Thyroid gland (tissue), 4 donors: ENCODE results near the gene MAGI2. TPM values are rescaled to one million over a fixed set of nuclear protein-coding genes. Genes with fewer than 3 reads are reported as not detected.

Experiments used
- DNase-seq, 2 donors: peaks; one replicate each; pipeline ENCODE4 v3.0.0-alpha.2; 2019
- H3K27ac ChIP-seq, 3 donors: fragments of 200-600 bp; sonication (generic); 1 replicate in 2 of 3; 2 replicates in 1 of 3; pipeline ENCODE4 v1.5.1; 2016 to 2019; ENCODE audit warnings: mild to moderate bottlenecking in 1 of 3, moderate library complexity in 1 of 3
- H3K27me3 ChIP-seq: fragments of 200-600 bp; sonication (generic); one replicate; pipeline ENCODE4 v1.5.1; 2019
- H3K36me3 ChIP-seq, 2 donors: fragments of 200-600 bp; sonication (generic); one replicate each; pipeline ENCODE4 v1.5.1; 2016 to 2019
- H3K4me1 ChIP-seq, 2 donors: fragments of 200-600 bp; sonication (generic); one replicate each; pipeline ENCODE4 v1.5.1; 2017 to 2019
- H3K4me3 ChIP-seq, 3 donors: fragments of 200-600 bp; sonication (generic); replicated peaks in 1 of 3; 1 replicate in 2 of 3; 2 replicates in 1 of 3; pipeline ENCODE4 v1.5.1; 2016; ENCODE audit warnings: mild to moderate bottlenecking in 1 of 3
- H3K9me3 ChIP-seq: fragments of 200-600 bp; sonication (generic); one replicate; pipeline ENCODE4 v1.5.1; 2017
- CTCF ChIP-seq, 6 experiments: fragments of 200-600 bp in 3 of 6; fragments of 450-650 bp in 3 of 6; sonication (generic) in 3 of 6; IDR thresholded peaks; one replicate each; pipeline ENCODE4 v1.5.1; 2016 to 2019; ENCODE audit warnings: antibody characterized with exemption in 6 of 6, mild to moderate bottlenecking in 2 of 6, inconsistent platforms in 1 of 6, moderate library complexity in 1 of 6
- POLR2A ChIP-seq, 2 donors: fragments of 450-650 bp; IDR thresholded peaks; one replicate each; pipeline ENCODE4 v1.6.1; 2017; ENCODE audit warnings: antibody characterized with exemption in 2 of 2, mild to moderate bottlenecking in 2 of 2, moderate library complexity in 1 of 2
- WGBS, 2 donors: methylation state at CpG; one replicate each; pipeline ENCODE4 v1.1.5; 2017; 5-methylcytosine and 5-hydroxymethylcytosine counted together
- intact Hi-C: fragments of 100-400 bp; cut with DNase I; formaldehyde crosslinking; loops from one replicate; pipeline ENCODE4 v1.15.1; 2023
- total RNA-seq, 4 donors: library from RNA; depleted of rRNA; stranded (reverse); fragments of >200 nt; gene quantifications; one replicate each; pipeline ENCODE4 v1.2.3, GENCODE V29; 2016

The MAGI2 gene
- total RNA-seq, 4 donors from 2014 or later: 20.7 to 31.1 (median 26.0) TPM

- Histone ChIP-seq H3K4me1 (no peaks in the 10 kb centered on the region), H3K27me3 (no peaks in the 10 kb centered on the region), H3K9me3 (no peaks in the 10 kb centered on the region), H3K36me3 (no peaks in the 10 kb centered on the region), H3K4me3 (no peak overlapping the region), H3K27ac (no peak overlapping the region)
- no peak for DNase-seq
- TF ChIP-seq POLR2A (IDR thresholded peaks at IDR 0.05) (no peak), CTCF (IDR thresholded peaks at IDR 0.05) (no peak)
- intact Hi-C loops: no loop called here
- 84 to 86% methylated on average over 2 of the region's 2 CpGs for WGBS, 2 donors
Observed at GRCh38 chr7:79334841-79335240, 118.6 kb downstream of the MAGI2 start.

- TF ChIP-seq POLR2A (IDR thresholded peaks at IDR 0.05) (no peak), CTCF (IDR thresholded peaks at IDR 0.05) (no peak)
- Histone ChIP-seq H3K36me3 (no peaks in the 10 kb centered on the region), H3K4me3 (no peak overlapping the region), H3K9me3 (no peaks in the 10 kb centered on the region), H3K27me3 (no peaks in the 10 kb centered on the region), H3K4me1 (no peaks in the 10 kb centered on the region), H3K27ac (no peak overlapping the region)
- no peak for DNase-seq
- intact Hi-C loops: no loop called here
Observed at GRCh38 chr7:79334334-79334733, 119.1 kb downstream of the MAGI2 start.

- no peaks in the 10 kb centered on the region for H3K4me1 ChIP-seq
- H3K9me3 ChIP-seq: no peaks in the 10 kb centered on the region
- no peak overlapping the region for H3K4me3 ChIP-seq
- DNase-seq: no peak
- intact Hi-C loops: no loop called here
- H3K27me3 ChIP-seq: no peaks in the 10 kb centered on the region
- H3K36me3 ChIP-seq: no peaks in the 10 kb centered on the region
- TF ChIP-seq POLR2A (IDR thresholded peaks at IDR 0.05) (no peak), CTCF (IDR thresholded peaks at IDR 0.05) (no peak)
- 23 to 24% methylated on average over 2 of the region's 2 CpGs for WGBS, 2 donors
- no peak overlapping the region for H3K27ac ChIP-seq
Observed at GRCh38 chr7:79332091-79332490, 121.4 kb downstream of the MAGI2 start.

GRCh38 chr7:79329464-79329863 lies 124.0 kb downstream of the MAGI2 start:
- Histone ChIP-seq H3K27ac (no peak overlapping the region), H3K27me3 (no peaks in the 10 kb centered on the region), H3K9me3 (no peaks in the 10 kb centered on the region), H3K4me3 (no peak overlapping the region), H3K4me1 (no peaks in the 10 kb centered on the region), H3K36me3 (no peaks in the 10 kb centered on the region)
- 90 to 94% methylated on average over 4 of the region's 4 CpGs for WGBS, 2 donors
- no peak for DNase-seq
- no peak for TF ChIP-seq CTCF (IDR thresholded peaks at IDR 0.05)
- no peak for TF ChIP-seq POLR2A (IDR thresholded peaks at IDR 0.05)
- intact Hi-C loops: no loop called here

- no peaks in the 10 kb centered on the region for H3K4me1 ChIP-seq
- TF ChIP-seq POLR2A (IDR thresholded peaks at IDR 0.05) (no peak), CTCF (IDR thresholded peaks at IDR 0.05) (no peak)
- intact Hi-C loops: no loop called here
- no peak overlapping the region for H3K4me3 ChIP-seq
- H3K27ac ChIP-seq: no peak overlapping the region
- no peak for DNase-seq
- WGBS, 2 donors: 29 to 33% methylated on average over 2 of the region's 2 CpGs
- H3K27me3 ChIP-seq: no peaks in the 10 kb centered on the region
- no peaks in the 10 kb centered on the region for H3K36me3 ChIP-seq
- no peaks in the 10 kb centered on the region for H3K9me3 ChIP-seq
Observed at GRCh38 chr7:79320741-79321473, 132.6 kb downstream of the MAGI2 start.
